KOPT-K1 (cell line): ENCODE measurements around the gene PRR29.
"Not testable (repeated sequence)": the region's sequence is repeated elsewhere in the genome, so short reads cannot be mapped to it uniquely, and the experiment has no call there.

Experiments used
- H3K27ac ChIP-seq: fragments of 200-600 bp; sonication (generic); 2 replicates; pipeline ENCODE4 v1.5.1; 2016; ENCODE audit warnings: antibody characterized with exemption, mild to moderate bottlenecking, low read depth, low read length; ENCODE audit not compliant: poor library complexity, severe bottlenecking
- H3K36me3 ChIP-seq: fragments of 200-600 bp; sonication (generic); 2 replicates; pipeline ENCODE4 v1.5.1; 2017; ENCODE audit warnings: antibody characterized with exemption, mild to moderate bottlenecking, low read length, moderate library complexity; ENCODE audit not compliant: insufficient read depth
- H3K9me3 ChIP-seq: fragments of 200-600 bp; sonication (generic); 2 replicates; pipeline ENCODE4 v1.5.1; 2017; ENCODE audit warnings: antibody characterized with exemption, low read length, mild to moderate bottlenecking; ENCODE audit not compliant: insufficient read depth, poor library complexity, severe bottlenecking

The PRR29 gene

DNA sequence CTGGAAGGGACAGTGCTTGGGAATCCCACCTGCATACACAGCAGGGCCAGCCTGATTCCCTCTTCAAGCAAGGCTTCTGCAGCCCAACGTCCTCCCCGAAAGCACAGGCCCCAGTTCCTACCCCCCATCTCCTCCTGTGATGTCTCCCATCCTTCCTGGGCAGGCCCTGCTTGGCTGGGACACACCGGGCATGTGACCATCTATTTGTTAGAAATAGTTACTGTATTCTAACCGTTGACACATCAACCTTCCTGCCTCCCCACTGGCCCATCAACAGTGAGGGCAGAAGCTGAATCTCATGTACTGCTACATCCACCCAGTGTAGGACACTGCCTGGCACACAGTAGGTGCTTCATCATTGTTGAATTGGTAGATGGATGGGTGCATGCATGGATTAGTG lies 10.7 kb downstream of the PRR29 start:
- Histone ChIP-seq H3K27ac (no peak overlapping the region), H3K9me3 (no peaks in the 10 kb centered on the region), H3K36me3 (peaks cover 98% of the 10 kb centered on the region)

DNA sequence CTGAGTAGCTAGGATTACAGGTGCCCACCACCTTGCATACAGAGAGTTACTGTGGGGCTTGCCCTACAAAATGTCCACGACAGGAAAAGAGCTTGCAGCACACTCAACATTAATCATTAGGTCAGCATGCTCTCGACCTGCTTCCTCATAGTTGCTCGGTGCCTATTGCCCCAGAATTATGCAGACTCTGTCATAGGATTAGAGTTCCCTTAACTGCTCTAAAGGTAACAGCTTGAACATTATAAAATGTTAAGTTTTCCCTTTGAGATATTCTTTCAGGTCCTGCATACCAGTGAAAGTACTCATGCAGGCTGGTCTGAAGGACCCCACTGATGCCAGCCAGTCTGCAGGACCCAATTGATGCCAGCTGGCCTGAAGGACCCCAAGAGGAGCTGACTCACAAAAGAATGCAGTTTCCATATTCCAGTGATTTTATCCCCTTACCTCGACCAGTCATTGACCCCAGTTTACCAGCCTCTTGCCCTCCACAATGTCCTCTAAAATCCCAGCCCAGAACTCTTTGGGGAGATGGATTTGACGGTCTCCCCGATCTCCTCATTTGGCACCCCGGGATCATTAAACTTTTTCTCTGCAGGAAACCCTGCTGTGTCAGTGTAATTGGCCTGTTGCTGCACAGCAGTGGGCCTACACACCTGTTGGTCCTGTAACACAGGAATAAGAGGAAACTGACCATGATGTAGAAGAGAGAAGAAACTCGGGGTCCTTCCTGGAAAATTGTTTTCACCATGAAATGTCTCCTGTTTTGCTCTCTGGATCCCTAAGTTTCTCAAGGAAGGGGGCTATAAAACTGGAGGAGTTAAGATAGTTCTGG lies 11.6 kb downstream of the PRR29 start:
- Histone ChIP-seq H3K9me3 (no peaks in the 10 kb centered on the region), H3K27ac (peak overlapping the region; percentile 14), H3K36me3 (peaks cover 93% of the 10 kb centered on the region)

DNA sequence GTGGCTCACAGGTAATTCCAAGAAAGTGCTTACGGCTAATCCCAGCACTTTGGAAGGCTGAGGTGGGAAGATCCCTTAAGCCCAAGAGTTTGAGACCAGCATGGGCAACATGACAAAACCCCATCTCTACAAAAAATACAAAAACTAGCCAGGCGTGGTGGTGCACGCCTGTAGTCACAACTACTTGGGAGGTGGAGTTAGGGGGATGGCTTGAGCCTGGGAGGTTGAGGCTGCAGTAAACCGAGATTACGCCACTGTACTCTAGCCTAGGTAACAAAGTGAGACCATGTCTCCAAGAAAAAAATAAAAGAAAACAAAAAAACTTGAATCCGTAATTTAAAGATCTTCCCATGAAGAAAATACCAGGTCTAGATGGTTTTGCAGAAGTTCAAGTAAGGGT lies 17.3 kb downstream of the PRR29 start:
- Histone ChIP-seq H3K9me3 (no peaks in the 10 kb centered on the region), H3K36me3 (peaks cover 36% of the 10 kb centered on the region), H3K27ac (peak overlapping the region; percentile 95)

DNA sequence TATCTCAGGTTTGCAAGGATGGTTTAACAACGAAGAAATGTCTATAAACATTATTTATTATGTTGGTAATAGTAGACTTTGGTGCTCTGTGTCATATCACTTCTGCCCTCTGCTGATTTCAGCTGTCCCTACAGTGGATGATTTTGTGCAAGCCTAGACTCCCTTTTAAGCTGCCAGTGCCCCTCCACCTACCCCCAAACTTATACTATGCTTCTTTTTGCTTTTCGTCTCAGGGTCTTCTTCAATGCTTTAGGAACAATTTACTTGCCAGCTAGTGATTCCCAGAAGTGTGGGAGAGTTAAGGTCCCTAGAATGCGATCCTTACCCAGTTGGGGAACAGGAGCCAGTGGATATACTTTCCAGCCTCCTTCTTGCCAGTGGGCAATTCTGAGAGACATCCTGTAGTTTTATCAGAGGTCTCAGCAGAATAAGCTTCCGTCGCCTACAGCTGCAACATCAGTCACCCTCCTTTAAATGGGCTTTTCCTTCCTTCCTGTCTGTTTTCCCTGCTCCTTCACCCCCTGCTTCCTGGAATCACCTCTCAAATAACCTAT lies 18.2 kb downstream of the PRR29 start:
- Histone ChIP-seq H3K9me3 (no peaks in the 10 kb centered on the region), H3K27ac (peak overlapping the region; percentile 95), H3K36me3 (peaks cover 28% of the 10 kb centered on the region)

DNA sequence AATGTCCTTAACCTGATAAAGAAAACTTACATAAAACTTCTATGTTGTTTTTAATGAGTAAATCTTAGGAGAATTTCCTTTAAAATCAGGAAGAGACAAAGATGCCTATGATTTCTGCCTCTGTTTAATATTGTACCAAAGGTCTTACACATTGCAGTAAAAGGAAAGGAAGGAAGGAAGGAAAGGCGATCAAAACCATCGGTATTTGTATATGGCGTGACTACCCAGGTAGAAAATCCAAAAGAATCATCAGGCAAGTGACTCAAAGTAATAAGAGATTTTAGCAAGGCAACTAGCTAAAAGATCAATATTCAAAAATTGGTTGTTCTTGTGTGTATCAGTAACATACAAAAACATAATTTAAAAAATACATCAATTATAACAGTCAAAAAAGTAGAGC lies 18.8 kb downstream of the PRR29 start:
- Histone ChIP-seq H3K27ac (peak overlapping the region; percentile 95), H3K36me3 (peaks cover 21% of the 10 kb centered on the region), H3K9me3 (no peaks in the 10 kb centered on the region)

DNA sequence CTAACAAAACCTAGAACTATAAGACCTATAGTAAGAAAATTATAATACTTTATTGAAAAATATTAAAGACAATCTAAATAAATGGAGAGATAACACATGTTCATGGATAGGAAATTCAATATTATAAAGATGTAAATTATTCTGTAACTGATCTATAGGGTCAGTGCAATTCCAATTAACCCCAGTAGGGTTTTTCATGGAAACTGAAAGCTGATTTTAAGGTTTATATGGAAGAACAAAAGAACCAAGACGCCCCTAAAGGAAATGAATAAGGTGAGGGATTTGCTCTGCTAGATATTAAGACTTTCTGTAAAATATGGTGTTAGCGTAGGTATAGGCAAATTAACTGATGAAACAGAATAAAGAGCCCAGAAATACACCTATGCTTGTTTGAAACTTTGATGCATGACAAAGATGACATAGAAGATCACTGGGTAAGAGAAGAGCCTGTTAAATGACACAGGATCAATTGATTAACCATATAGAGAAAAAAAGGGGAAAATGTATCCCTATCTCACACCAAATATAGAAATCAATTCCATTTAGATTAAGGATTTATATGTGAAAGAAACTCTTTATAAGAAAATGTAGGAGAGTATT lies 19.3 kb downstream of the PRR29 start:
- peak overlapping the region; percentile 95 for H3K27ac ChIP-seq

DNA sequence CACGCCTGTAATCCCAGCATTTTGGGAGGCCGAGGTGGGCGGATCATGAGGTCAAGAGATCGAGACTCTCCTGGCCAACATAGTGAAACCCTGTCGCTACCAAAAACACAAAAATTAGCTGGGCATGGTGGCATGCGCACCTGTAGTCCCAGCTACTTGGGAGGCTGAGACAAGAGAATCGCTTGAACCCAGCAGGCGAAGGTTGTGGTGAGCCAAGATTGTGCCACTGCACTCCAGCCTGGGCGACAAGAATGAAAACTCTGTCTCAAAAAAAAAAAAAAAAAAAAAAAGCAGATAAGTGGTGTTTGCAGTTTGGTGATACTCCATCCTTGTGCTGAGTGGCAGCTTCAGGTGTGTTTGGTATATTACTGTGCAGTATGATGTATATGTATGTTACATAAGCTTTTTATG lies 21.4 kb downstream of the PRR29 start:
- H3K36me3 ChIP-seq, H3K9me3 ChIP-seq: not testable (repeated sequence)
- H3K27ac ChIP-seq, result peak overlapping the region; percentile 95

More for the DNA sequence above, 19.3 kb downstream of the PRR29 start:
- Histone ChIP-seq H3K36me3 (peaks cover 16% of the 10 kb centered on the region), H3K9me3 (no peaks in the 10 kb centered on the region)

DNA sequence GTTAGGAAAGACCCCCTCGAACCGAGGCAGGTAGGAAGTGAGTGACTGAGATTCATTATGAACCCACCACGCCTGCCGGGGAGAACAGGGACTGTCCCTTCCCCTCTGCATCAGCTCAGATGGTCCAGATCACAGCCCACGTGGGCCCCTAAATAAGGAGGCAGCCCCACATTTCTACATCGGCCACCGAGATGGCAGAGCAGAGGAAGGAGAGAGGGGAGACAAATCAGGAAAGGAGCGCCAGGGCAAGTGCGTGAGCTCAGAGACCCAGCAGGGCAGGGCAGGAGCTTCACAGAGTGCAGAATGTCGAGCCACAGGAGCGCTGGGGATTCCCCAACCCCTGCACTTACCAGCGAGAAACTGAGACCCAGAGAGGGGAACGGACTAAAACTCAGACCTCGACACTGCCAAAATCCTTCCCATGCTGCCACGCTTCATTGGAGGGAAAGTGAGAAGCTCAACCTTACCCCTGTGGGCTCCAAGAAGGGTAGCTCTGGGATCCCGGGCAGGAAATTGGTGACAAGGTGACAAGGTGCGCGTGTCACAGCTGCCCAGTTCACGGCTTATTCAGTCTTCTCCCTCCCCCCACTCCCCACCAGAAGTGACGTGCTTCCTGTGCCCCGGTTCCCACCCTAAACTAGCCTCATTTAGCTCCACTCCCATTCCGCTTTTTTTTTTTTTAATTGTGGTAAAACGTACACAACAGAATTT lies 22.1 kb downstream of the PRR29 start, which contains the start of gene ICAM2:
Gene ICAM2, minus strand, starts transcription at position 578 of the 711 bp plus-strand sequence. CDS start 13,942 bp downstream, outside the sequence.
- H3K9me3 ChIP-seq, result no peaks in the 10 kb centered on the region
- H3K36me3 ChIP-seq, result no peaks in the 10 kb centered on the region
- H3K27ac ChIP-seq, result peak within 1 kb of the TSS; percentile 95

DNA sequence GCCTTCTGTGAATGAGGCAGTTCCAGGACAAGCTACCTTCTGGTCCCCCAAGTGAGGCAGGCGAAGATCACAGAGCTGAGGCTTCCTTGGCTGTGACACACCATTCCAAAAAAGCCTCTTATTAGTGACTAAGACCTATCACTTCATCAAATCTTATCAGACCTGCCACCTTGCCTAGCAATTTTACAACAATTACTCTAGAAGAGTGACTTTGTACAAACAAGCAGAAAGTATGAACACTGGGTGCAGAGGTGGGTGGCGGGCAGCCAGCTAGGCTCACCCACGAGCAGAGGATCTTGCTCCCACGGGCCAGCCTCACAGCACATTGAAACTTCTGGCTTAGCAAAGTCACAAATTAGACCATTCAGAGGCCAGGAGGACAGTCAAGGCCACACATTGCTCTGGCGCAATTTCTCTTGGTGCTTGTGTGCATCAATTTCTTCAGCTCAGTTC lies 24.5 kb downstream of the PRR29 start:
- H3K9me3 ChIP-seq, result no peaks in the 10 kb centered on the region
- no peaks in the 10 kb centered on the region for H3K36me3 ChIP-seq
- H3K27ac ChIP-seq, result peak overlapping the region; percentile 95

DNA sequence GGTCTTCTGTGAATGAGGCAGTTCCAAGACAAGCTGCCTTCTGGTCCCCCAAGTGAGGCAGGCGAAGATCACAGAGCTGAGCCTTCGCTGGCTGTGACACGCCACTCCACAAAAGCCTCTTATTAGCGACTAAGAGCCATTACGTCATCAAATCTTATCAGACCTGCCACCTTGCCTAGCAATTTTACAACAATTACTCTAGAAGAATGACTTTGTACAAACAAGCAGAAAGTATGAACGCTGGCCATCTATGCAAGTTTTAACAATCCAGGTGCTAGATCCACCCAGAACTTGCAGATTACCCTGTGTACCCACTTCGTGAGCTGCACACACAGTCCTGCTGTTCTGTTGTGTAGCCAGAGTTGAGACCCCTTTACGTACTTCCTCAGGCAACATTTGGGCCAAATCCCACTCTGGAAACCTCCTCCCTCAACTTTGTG lies 26.1 kb downstream of the PRR29 start:
- Histone ChIP-seq H3K27ac (peak overlapping the region; percentile 95), H3K36me3 (no peaks in the 10 kb centered on the region), H3K9me3 (no peaks in the 10 kb centered on the region)

DNA sequence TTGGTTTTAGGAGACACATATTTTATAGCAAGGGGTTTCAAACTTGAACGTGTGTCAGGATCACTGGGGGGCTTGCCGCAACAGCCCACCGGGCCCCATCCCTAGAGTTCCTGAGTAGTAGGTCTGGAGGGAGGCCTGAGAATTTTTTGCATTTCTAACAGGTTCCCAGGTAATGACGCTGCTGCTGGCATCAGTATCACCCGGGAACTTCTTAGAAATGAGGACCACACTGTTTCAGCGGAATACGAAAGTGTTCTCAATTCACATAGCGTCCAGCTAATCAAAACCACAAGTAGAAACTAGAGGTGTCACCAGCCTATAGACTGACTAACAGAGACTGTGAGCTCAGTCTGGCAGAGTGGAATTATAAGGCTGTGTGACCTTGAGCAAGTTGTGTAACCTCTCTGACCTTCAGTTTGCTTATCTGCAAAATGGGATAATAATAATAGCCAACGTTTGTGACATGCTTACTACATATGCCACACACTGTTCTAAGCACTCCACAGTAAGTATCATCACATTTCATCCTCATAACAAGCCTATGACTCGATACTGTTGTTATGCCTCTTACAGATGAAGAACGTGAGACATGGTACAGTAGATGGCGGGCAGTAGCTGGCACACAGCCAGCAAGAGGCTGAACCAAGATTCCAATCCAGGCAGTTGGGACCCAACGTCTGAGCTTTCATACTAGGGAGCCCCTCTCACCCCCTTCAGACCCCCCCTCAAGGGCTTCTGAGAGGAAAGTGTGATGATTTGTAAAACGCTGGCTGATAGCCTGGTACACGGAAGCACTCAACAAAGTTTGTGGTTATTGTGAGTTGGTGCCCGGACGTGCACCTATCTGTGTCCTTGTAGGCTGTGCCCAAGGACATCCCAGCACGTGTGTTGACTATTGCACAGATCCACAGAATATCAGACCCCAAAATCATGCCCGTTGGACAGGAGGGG lies 26.9 kb downstream of the PRR29 start:
- H3K9me3 ChIP-seq, result no peaks in the 10 kb centered on the region
- H3K27ac ChIP-seq, result peak overlapping the region; percentile 95
- no peaks in the 10 kb centered on the region for H3K36me3 ChIP-seq

DNA sequence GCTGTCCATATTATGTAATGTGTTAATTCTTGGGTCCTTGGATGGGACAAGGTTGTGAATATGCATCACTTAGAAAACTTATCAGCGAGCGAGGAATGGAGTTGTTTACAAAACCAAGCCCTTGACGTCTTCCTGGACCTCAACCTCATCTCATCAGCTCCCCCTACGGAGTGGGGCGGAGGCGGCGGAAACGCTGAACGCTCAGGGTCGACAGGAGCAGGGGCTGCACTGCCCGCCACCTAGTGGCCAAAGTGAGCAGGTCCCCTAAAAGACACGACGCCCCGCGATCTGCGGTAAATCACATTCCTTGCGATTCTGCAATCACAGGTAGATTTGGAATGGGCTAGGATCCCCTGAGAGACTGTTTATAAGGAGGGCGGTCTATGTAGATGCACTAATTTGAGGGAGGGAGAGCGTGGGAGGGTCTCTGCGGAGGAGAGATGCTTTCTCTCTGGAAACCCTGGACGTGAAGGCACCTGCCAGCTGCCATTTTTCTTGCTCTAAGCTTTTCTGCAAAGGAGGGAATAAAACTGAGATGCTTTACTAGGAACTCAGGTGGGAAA lies 27.7 kb downstream of the PRR29 start:
- peak overlapping the region; percentile 95 for H3K27ac ChIP-seq
- H3K9me3 ChIP-seq, result no peaks in the 10 kb centered on the region
- H3K36me3 ChIP-seq, result no peaks in the 10 kb centered on the region

DNA sequence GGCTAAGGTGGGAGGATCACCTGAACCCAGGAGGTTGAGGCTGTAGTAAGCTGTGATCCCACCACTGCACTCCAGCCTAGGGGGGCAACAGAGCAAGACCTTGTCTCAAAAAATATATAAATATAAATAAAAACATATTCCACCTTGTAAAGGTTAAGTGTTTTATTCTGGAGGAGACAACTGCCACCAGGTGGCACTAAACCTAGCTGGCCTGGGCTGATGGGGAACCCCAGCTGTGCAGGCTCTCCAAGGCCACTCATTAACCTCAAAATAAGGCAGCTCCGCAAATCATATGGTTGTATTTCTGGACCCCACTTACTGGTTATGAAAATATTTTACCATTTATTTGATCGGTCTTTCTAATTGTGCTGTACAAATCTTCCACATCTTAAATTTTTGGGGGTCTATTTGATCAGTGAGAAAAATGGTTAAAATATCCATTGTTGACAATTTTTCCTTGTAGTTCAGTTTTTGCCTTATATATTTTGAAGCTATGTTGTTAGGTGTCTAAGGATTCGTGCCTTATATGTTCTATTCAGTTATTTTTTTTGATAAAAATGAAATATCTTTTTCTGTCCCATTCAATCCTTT lies 30.8 kb downstream of the PRR29 start:
- Histone ChIP-seq H3K27ac (no peak overlapping the region), H3K9me3 (no peaks in the 10 kb centered on the region), H3K36me3 (no peaks in the 10 kb centered on the region)
